ENCODE data around the gene DGKI.
"Not testable (repeated sequence)": the region's sequence is repeated elsewhere in the genome, so short reads cannot be mapped to it uniquely, and the experiment has no call there.

Gene DGKI

DNA sequence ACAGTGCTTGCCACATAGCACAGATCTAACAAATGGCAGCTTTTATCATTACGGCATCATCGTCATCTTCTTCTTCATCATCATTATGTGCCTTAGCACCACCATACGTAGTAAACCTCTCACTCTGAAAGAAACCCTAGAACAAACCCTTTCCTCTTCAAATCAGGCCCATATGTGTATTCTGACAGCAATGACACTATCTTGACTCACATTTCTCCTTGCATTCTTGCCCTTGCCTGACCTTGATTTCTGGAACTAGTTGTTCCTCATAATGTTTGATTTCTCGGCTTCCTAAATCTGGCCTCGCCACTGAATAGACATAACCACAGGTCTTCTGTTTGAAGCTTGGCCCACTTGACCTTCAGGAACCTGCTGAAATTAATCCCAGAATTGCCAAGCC, 115.3 kb downstream of the DGKI start:
- no peak overlapping the region for H3K4me3 Mint-ChIP-seq
- no peaks in the 10 kb centered on the region for H3K4me1 Mint-ChIP-seq
- DNase-seq (ENCODE audit: low spot score in 2 of 2) (no peak), ATAC-seq (replicated peaks; ENCODE audit: extremely low read depth, poor library complexity, severe bottlenecking) (no peak)
- H3K27me3 Mint-ChIP-seq, result peaks cover 26% of the 10 kb centered on the region
- no peaks in the 10 kb centered on the region for H3K36me3 Mint-ChIP-seq (ENCODE audit: insufficient read depth)
- no peak overlapping the region for H3K27ac Mint-ChIP-seq (ENCODE audit: low read depth)
- H3K9me3 Mint-ChIP-seq, result peaks cover 7% of the 10 kb centered on the region

DNA sequence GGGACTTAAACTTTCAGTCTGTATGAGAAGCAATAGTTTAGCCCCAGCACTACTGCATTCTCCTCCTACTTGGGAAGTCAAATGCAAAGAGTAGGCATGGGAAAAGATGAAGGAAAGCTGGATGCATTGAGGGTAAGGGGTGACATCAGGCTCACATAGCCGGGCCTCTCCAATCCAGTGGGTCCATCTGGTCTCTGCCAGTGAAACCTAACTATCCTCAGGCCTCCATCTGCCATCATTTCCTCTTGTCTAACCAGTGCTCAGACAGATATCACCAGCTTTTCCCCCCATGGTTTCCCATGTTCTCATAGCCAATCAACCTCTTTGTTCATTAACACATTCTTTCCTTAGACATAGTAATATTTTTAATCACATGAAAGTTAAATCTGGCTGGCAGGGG, 118.3 kb downstream of the DGKI start:
- no peaks in the 10 kb centered on the region for H3K36me3 Mint-ChIP-seq (ENCODE audit: insufficient read depth)
- ATAC-seq (replicated peaks; ENCODE audit: extremely low read depth, poor library complexity, severe bottlenecking) (no peak), DNase-seq (ENCODE audit: low spot score in 2 of 2) (no peak)
- H3K27me3 Mint-ChIP-seq, result peaks cover 35% of the 10 kb centered on the region
- no peaks in the 10 kb centered on the region for H3K4me1 Mint-ChIP-seq
- H3K4me3 Mint-ChIP-seq, result no peak overlapping the region
- no peaks in the 10 kb centered on the region for H3K9me3 Mint-ChIP-seq
- H3K27ac Mint-ChIP-seq (ENCODE audit: low read depth), result no peak overlapping the region

DNA sequence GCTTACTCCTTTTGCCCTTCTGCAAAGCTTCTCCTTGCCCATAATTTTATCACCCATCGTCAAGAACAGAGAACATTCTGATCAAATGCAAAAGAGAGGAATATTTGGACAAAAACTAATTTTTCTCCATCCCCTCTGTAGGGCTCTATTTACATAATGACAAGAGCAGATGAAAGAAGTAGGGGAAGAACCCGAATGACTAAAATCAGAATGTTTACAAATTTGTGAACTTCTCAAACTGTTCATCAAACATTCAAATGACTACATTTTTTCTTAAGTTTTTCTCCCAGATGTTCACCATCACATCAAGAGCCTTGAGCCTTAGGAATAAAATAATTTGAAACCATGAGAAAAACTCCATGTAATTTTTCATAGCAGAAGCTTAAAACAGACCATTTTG, 119.4 kb downstream of the DGKI start:
- DNase-seq (ENCODE audit: low spot score in 2 of 2), result no peak
- no peak overlapping the region for H3K27ac Mint-ChIP-seq (ENCODE audit: low read depth)
- H3K9me3 Mint-ChIP-seq, result no peaks in the 10 kb centered on the region
- ATAC-seq (replicated peaks; ENCODE audit: extremely low read depth, poor library complexity, severe bottlenecking), result no peak
- no peaks in the 10 kb centered on the region for H3K36me3 Mint-ChIP-seq (ENCODE audit: insufficient read depth)
- H3K4me1 Mint-ChIP-seq, result no peaks in the 10 kb centered on the region
- H3K27me3 Mint-ChIP-seq, result peaks cover 28% of the 10 kb centered on the region
- H3K4me3 Mint-ChIP-seq, result no peak overlapping the region

DNA sequence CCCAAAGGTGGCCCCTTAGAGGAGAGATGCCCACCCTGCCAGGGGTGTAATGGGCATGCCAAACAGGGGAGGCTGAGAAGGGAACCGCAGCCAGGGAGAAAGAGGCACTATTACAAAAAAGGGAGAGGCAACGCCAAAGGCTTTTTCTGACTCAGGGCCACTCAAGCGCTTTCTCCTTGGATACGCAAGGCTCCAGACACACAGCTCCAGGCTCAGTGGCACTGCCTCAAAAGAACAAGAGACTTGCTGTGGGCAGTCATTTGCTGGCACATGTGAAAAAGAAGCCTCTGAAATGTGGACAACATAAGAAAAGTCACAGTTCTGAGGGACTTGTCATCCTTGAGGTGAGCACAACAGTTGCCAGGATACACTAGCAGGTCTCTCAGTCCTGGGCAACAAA, 128.4 kb downstream of the DGKI start:
- Mint-ChIP-seq H3K27me3 (peaks cover 11% of the 10 kb centered on the region), H3K27ac (ENCODE audit: low read depth) (no peak overlapping the region), H3K9me3 (no peaks in the 10 kb centered on the region), H3K4me3 (no peak overlapping the region), H3K4me1 (no peaks in the 10 kb centered on the region), H3K36me3 (ENCODE audit: insufficient read depth) (no peaks in the 10 kb centered on the region)
- ATAC-seq (replicated peaks; ENCODE audit: extremely low read depth, poor library complexity, severe bottlenecking) (no peak), DNase-seq (ENCODE audit: low spot score in 2 of 2) (no peak)

DNA sequence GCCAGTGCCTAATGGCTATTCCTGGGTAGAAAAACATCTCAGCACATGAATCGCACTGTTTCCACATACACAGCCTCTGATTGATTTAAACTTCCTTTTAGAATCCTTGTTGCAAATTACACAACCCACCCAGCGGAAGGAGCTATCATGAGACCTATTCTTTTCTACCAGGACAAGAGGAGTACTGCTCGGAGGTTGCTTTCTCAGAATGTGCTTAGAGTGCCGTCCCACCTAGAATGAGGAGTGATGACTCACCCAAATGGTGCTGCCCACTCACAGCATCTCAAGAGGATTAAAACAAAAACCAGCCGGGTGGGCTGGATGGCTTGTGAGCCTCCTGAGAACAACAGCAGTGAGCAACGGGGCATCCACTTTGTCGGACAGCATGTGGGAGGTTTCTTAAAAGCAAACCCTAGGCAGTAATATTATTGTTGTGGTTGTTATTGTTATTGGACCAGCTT, 128.9 kb downstream of the DGKI start:
- Mint-ChIP-seq H3K4me1 (no peaks in the 10 kb centered on the region), H3K9me3 (no peaks in the 10 kb centered on the region), H3K4me3 (no peak overlapping the region), H3K27me3 (peaks cover 11% of the 10 kb centered on the region), H3K27ac (ENCODE audit: low read depth) (no peak overlapping the region), H3K36me3 (ENCODE audit: insufficient read depth) (no peaks in the 10 kb centered on the region)
- ATAC-seq (replicated peaks; ENCODE audit: extremely low read depth, poor library complexity, severe bottlenecking) (no peak), DNase-seq (ENCODE audit: low spot score in 2 of 2) (no peak)

DNA sequence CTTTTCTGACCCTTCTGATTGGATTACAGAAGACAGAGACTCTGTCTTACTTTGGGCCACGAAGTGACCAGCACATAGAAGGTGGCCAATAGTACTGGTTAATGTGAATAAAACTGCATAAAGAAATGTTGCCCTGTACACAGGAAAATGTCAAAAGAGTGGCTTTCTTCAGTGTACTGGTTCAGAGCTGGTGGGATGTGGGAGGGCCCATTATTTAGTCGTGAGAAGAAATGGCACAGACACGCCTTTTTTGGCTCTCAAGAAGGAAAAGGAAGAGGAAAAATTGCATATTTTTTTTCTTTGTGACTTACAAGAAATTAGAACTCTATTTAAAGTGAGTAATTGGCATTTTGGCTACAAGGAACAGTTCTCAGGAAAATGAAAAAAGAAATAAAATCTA, 129.7 kb downstream of the DGKI start:
- H3K9me3 Mint-ChIP-seq, result no peaks in the 10 kb centered on the region
- ATAC-seq (replicated peaks; ENCODE audit: extremely low read depth, poor library complexity, severe bottlenecking) (no peak), DNase-seq (ENCODE audit: low spot score in 2 of 2) (no peak)
- H3K27me3 Mint-ChIP-seq, result peaks cover 11% of the 10 kb centered on the region
- H3K36me3 Mint-ChIP-seq (ENCODE audit: insufficient read depth), result no peaks in the 10 kb centered on the region
- H3K27ac Mint-ChIP-seq (ENCODE audit: low read depth), result no peak overlapping the region
- no peaks in the 10 kb centered on the region for H3K4me1 Mint-ChIP-seq
- no peak overlapping the region for H3K4me3 Mint-ChIP-seq

DNA sequence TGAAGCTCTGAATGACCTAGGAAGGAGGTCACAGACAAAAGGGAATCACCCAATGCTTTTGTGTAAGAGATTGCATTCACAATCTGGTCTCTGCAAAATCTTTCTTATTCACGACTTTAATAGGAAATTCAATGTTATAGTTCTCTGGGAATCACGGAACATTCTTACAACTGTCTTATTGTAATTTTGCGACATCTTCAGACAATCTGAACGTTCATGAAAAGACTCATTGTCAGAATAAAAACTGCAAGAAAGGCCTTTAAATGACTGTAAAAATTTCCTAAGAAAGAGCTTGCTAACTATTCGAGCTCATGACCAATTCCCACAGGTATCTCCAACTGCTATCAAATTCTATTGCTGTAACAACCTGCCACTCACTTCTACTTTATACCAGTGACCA, 130.7 kb downstream of the DGKI start:
- Mint-ChIP-seq H3K27me3 (peaks cover 11% of the 10 kb centered on the region), H3K4me1 (no peaks in the 10 kb centered on the region), H3K36me3 (ENCODE audit: insufficient read depth) (no peaks in the 10 kb centered on the region), H3K27ac (ENCODE audit: low read depth) (no peak overlapping the region), H3K9me3 (no peaks in the 10 kb centered on the region), H3K4me3 (no peak overlapping the region)
- no peak for DNase-seq (ENCODE audit: low spot score in 2 of 2)
- ATAC-seq (replicated peaks; ENCODE audit: extremely low read depth, poor library complexity, severe bottlenecking), result no peak

DNA sequence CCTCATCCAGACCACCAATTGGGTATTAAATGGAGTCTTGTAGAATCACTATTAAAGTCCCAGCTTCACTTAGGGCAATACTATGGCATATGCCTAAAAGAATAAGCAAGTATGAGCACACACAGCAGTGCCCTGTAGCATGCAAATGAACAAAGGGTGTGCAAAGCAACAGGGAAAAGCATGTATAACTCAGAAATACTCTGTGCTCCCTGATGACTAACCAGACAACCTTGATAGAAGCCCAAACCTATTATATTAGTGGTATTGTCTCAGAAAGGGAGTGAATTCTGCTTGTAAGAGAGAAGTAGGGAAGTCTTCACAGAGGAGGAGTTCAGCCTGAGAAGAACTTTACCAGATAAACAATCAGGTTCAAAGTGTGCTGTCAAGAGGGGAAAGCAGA, 131.2 kb downstream of the DGKI start:
- DNase-seq (ENCODE audit: low spot score in 2 of 2) (no peak), ATAC-seq (replicated peaks; ENCODE audit: extremely low read depth, poor library complexity, severe bottlenecking) (no peak)
- no peaks in the 10 kb centered on the region for H3K36me3 Mint-ChIP-seq (ENCODE audit: insufficient read depth)
- H3K27ac Mint-ChIP-seq (ENCODE audit: low read depth), result no peak overlapping the region
- no peak overlapping the region for H3K4me3 Mint-ChIP-seq
- H3K9me3 Mint-ChIP-seq, result no peaks in the 10 kb centered on the region
- H3K4me1 Mint-ChIP-seq, result no peaks in the 10 kb centered on the region
- peaks cover 11% of the 10 kb centered on the region for H3K27me3 Mint-ChIP-seq

DNA sequence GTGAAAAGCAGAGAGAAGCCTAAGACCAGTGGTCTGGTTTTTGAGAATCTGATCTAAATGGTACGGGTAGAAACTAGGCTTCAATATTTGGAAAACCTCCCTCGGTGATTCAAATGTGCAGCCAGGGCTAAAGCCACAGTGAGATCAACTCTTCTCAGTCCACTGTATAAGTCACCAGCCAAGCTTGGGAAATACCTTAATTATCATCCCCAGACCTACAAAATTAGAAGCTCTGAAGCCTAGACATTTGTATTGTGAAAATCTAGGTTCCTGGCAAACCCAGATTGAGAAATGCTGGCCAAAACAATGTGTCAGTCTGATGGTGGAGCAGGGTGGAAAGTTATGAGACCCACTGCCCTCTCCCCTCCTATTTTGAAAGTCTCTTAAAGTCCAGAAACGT, 131.7 kb downstream of the DGKI start:
- Mint-ChIP-seq H3K36me3 (ENCODE audit: insufficient read depth) (no peaks in the 10 kb centered on the region), H3K9me3 (no peaks in the 10 kb centered on the region), H3K4me3 (no peak overlapping the region), H3K27ac (ENCODE audit: low read depth) (no peak overlapping the region), H3K4me1 (no peaks in the 10 kb centered on the region), H3K27me3 (peaks cover 11% of the 10 kb centered on the region)
- DNase-seq (ENCODE audit: low spot score in 2 of 2), result no peak
- ATAC-seq (replicated peaks; ENCODE audit: extremely low read depth, poor library complexity, severe bottlenecking), result no peak

DNA sequence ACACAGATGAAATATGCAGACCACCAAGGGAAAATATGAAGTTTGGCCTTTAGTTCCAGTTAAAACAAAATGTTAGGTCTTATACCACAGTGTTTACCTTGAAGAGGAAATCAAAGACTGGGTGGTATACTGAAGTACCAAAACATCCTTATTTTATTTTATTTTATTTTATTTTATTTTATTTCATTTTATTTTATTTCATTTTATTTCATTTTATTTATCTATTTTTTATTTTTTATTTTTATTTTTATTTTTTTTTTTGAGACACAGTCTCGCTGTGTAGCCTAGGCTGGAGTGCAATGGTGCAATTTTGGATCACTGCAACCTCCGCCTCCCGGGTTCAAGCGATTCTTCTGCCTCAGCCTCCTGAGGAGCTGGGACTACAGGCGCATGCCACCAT, 140.4 kb downstream of the DGKI start:
- ATAC-seq (replicated peaks; ENCODE audit: extremely low read depth, poor library complexity, severe bottlenecking); H3K27ac Mint-ChIP-seq (ENCODE audit: low read depth); H3K4me1 Mint-ChIP-seq; H3K27me3 Mint-ChIP-seq; H3K36me3 Mint-ChIP-seq (ENCODE audit: insufficient read depth); DNase-seq (ENCODE audit: low spot score in 2 of 2); H3K4me3 Mint-ChIP-seq: not testable (repeated sequence)
- peaks cover 17% of the 10 kb centered on the region for H3K9me3 Mint-ChIP-seq

DNA sequence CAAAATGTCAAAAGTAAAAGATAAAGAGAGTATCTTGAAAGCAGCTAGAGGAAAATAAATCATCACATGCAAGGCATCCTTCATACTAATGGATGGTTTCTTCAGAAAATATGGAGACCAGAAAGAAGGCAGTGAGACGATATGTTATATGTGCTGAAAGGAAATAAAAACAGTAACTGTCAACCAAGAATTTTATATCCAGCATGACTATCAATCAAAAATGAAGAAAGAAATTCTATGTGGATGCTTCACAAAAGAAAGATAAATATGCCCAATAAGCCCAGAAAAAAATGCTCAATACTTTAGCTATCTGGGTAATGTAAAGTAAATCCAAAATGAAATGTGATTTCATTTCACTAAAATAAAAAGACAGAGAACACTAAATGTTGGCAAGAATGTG, 142.1 kb downstream of the DGKI start:
- DNase-seq (ENCODE audit: low spot score in 2 of 2) (no peak), ATAC-seq (replicated peaks; ENCODE audit: extremely low read depth, poor library complexity, severe bottlenecking) (no peak)
- Mint-ChIP-seq H3K9me3 (peaks cover 17% of the 10 kb centered on the region), H3K4me1 (no peaks in the 10 kb centered on the region), H3K36me3 (ENCODE audit: insufficient read depth) (no peaks in the 10 kb centered on the region), H3K4me3 (no peak overlapping the region), H3K27me3 (no peaks in the 10 kb centered on the region), H3K27ac (ENCODE audit: low read depth) (no peak overlapping the region)

DNA sequence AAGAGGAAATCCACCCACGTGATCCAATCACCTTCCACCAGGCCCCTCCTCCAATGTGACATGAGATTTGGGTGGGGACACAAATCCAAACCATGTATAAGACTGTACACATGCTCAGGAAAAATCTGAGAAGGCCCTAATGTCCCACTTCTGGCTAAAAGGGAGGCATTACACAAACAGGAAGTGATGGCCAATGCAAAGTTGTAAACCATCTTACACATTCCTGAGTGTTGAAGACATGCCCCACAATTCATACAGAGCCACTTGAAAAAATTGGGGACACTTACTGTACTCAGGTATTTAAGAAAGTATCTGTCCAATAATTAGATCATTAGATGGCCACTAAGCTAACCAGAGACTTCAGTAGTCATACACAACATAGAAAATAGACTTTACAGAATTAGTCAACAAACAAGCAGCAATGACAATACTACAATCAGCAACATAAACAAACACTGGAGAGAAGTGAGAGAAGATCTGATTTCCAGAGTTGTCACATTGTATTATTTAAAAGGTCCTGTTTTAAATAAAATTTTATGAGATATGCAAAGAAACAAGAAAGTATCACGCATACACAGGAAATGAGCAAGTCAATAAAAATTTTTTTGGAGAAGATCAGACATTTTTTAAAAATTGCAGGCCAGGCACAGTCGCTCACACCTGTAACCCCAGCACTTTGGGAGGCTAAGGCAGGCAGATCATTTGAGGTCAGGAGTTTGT, 143.3 kb downstream of the DGKI start:
- peaks cover 17% of the 10 kb centered on the region for H3K9me3 Mint-ChIP-seq
- H3K36me3 Mint-ChIP-seq (ENCODE audit: insufficient read depth), result no peaks in the 10 kb centered on the region
- H3K4me1 Mint-ChIP-seq, result no peaks in the 10 kb centered on the region
- H3K27me3 Mint-ChIP-seq, result peaks cover 6% of the 10 kb centered on the region
- no peak overlapping the region for H3K4me3 Mint-ChIP-seq
- ATAC-seq (replicated peaks; ENCODE audit: extremely low read depth, poor library complexity, severe bottlenecking) (no peak), DNase-seq (ENCODE audit: low spot score in 2 of 2) (no peak)
- no peak overlapping the region for H3K27ac Mint-ChIP-seq (ENCODE audit: low read depth)

DNA sequence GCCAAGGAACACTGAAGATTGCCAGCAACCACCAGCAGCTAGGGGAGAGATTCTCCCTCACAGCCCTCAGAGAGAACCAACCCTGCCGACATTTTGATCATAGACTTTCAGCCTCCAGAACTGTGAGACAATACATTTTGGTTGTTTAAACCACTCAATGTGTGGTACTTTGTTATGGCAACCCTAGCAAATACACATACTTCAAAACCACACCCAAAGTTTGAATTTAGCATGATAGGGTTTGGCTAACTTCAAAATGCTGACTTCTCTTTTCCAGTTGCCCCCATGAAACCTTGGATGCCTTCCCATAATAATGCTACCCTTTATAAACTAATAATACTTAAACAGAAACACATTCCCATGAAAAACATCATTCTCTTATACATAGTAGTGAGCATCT, 149.8 kb downstream of the DGKI start:
- Mint-ChIP-seq H3K27me3 (peaks cover 10% of the 10 kb centered on the region), H3K4me3 (no peak overlapping the region), H3K36me3 (ENCODE audit: insufficient read depth) (no peaks in the 10 kb centered on the region), H3K4me1 (no peaks in the 10 kb centered on the region), H3K9me3 (no peaks in the 10 kb centered on the region), H3K27ac (ENCODE audit: low read depth) (no peak overlapping the region)
- no peak for DNase-seq (ENCODE audit: low spot score in 2 of 2)
- no peak for ATAC-seq (replicated peaks; ENCODE audit: extremely low read depth, poor library complexity, severe bottlenecking)
